Measurements from ENCODE around the gene ALLC.

The ALLC gene

DNA sequence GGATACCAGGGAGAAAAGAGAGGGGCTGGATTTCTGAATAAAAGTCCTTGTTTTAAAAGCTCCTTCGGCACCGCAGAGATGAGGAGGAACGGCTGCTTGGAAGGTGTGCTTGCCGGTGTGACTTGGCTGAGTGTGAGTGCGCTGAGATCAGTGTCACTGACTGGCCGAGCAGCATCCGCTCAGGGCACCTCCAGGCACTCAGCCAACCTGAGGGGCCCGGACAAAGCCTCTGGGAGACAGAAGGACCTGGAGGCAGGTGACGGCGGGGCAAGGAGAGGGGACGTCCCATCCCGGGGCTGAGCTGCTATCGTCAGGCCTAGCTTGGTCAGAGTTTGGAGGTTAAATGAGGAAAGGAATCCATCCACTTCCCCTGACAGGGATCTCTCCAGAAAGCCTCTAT is 16.8 kb upstream of the ALLC start:
- no peak for DNase-seq (ENCODE audit: low spot score)
- CTCF ChIA-PET: interaction anchor here (0.6 kb wide), 1 partner anchor 9 kb away, joined by 3 read pairs; no protein-coding TSS in a partner anchor
- POLR2A ChIA-PET (ENCODE audit: low non-redundant PET): no interaction called here
- TF ChIP-seq, protein P1, sequence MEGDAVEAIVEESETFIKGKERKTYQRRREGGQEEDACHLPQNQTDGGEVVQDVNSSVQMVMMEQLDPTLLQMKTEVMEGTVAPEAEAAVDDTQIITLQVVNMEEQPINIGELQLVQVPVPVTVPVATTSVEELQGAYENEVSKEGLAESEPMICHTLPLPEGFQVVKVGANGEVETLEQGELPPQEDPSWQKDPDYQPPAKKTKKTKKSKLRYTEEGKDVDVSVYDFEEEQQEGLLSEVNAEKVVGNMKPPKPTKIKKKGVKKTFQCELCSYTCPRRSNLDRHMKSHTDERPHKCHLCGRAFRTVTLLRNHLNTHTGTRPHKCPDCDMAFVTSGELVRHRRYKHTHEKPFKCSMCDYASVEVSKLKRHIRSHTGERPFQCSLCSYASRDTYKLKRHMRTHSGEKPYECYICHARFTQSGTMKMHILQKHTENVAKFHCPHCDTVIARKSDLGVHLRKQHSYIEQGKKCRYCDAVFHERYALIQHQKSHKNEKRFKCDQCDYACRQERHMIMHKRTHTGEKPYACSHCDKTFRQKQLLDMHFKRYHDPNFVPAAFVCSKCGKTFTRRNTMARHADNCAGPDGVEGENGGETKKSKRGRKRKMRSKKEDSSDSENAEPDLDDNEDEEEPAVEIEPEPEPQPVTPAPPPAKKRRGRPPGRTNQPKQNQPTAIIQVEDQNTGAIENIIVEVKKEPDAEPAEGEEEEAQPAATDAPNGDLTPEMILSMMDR (conservative IDR thresholded peaks at IDR 0.05; ENCODE audit: low read depth): no peak
- H3K27ac ChIP-seq: no peak overlapping the region

DNA sequence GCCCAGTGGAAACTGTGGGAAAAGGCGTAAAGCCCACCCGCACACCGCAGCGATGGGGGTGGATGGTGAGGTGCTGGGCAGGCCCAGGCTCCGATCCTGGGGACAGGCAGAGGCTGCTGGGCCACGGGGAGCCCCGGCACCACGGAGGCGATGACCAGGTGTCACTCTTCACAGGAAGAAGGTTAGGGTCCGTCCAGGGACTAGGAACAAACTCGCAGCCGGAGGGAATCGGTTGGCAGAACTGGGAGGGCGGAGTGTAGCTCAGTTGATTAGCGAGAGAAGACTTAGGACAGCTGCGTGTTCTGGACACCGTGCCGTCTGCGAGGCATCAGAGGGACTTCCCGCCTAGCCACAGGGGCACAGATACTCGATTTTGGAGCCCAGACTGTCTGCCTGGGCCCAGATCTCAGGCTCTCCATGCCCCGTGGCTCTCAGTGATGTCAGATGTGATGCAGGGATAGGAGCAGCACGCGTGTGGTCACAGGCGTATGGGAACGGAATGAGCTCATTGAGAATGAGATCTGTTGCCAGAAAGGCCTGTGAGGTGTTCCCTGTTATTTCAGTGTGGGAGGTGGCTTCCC is 16.1 kb upstream of the ALLC start:
- CTCF ChIA-PET: interaction anchor here (0.6 to 1.2 kb wide), 3 partner anchors 8 to 16 kb away, joined by 3 read pairs; no protein-coding TSS in a partner anchor
- DNase-seq (ENCODE audit: low spot score): no peak
- TF ChIP-seq, protein P1 (conservative IDR thresholded peaks at IDR 0.05; ENCODE audit: low read depth): no peak
- no peak overlapping the region for H3K27ac ChIP-seq
- POLR2A ChIA-PET (ENCODE audit: low non-redundant PET): no interaction called here

DNA sequence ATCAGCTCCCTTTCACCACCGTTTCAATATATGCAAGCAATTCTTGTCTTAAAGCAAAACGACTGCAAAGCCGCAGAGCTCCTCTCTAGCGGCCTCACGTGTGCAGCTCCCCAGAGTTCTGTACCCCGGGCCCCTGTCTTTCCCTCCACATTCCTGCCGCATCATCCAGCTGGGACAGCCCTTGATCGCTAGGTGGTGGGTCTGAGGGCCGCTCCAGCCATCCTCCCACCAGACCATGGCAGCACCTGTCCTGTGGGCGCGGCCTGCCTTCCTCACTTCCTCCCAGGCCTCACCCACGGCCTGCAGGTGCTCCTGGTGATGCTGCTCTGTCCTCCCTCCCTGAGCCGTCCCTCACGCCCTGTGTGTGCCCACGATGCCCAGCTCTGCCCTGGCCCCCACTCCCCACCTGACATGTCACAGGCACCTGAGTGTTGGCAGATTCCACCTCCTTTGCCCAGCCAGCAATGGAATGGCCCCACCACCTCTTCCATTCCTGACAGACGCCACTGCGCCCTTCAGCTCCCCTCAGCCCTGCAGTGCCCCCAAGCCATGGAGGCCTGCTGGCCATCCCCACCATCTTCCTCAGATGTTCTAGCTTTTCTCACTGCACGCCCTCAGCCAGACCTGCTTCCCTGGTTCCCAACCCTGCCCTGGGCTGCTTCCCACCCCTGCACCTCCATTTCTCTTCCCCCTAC is 15.3 kb upstream of the ALLC start:
- no peak for DNase-seq (ENCODE audit: low spot score)
- TF ChIP-seq, protein P1 (conservative IDR thresholded peaks at IDR 0.05; ENCODE audit: low read depth): no peak
- no peak overlapping the region for H3K27ac ChIP-seq
- POLR2A ChIA-PET (ENCODE audit: low non-redundant PET): no interaction called here
- CTCF ChIA-PET: interaction anchor here (0.8 to 1.2 kb wide), 2 partner anchors 8 to 16 kb away, joined by 3 read pairs; no protein-coding TSS in a partner anchor

DNA sequence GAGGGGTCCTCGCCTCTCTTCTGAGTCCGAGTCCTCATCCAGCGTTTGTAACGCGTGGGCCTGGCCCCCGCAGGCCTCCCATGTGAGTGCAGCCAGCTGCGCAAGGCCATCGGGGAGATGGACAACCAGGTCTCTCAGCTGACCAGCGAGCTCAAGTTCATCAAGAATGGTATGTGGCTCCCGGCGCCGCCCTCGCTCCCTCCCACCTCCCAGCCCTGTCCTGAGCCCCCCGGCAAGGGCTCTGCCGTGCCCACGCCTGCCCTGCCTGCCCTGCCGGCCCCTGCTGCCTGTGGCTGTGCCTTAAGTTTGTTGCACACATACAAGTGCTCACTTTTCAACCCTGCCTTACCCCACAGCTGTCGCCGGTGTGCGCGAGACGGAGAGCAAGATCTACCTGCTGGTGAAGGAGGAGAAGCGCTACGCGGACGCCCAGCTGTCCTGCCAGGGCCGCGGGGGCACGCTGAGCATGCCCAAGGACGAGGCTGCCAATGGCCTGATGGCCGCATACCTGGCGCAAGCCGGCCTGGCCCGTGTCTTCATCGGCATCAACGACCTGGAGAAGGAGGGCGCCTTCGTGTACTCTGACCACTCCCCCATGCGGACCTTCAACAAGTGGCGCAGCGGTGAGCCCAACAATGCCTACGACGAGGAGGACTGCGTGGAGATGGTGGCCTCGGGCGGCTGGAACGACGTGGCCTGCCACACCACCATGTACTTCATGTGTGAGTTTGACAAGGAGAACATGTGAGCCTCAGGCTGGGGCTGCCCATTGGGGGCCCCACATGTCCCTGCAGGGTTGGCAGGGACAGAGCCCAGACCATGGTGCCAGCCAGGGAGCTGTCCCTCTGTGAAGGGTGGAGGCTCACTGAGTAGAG is 14.4 kb upstream of the ALLC start:
- no peak overlapping the region for H3K27ac ChIP-seq
- TF ChIP-seq, protein P1 (conservative IDR thresholded peaks at IDR 0.05; ENCODE audit: low read depth): no peak
- CTCF ChIA-PET: interaction anchor here (0.6 to 1.2 kb wide), 3 partner anchors 7 to 147 kb away, joined by 3 to 4 read pairs (median 3); no protein-coding TSS in a partner anchor
- no peak for DNase-seq (ENCODE audit: low spot score)
- POLR2A ChIA-PET (ENCODE audit: low non-redundant PET): no interaction called here

DNA sequence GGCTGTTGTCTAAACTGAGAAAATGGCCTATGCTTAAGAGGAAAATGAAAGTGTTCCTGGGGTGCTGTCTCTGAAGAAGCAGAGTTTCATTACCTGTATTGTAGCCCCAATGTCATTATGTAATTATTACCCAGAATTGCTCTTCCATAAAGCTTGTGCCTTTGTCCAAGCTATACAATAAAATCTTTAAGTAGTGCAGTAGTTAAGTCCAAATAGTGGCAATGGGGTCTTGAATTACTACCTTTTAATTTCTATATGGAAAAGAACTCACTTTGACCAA is 13.8 kb upstream of the ALLC start:
- TF ChIP-seq, protein P1 (conservative IDR thresholded peaks at IDR 0.05; ENCODE audit: low read depth): no peak
- ChIA-PET POLR2A (ENCODE audit: low non-redundant PET) (no interaction called here), CTCF (interaction anchor here (0.6 kb wide), 3 partner anchors 11 to 147 kb away, joined by 3 to 4 read pairs (median 3); no protein-coding TSS in a partner anchor)
- no peak for DNase-seq (ENCODE audit: low spot score)
- H3K27ac ChIP-seq: no peak overlapping the region

DNA sequence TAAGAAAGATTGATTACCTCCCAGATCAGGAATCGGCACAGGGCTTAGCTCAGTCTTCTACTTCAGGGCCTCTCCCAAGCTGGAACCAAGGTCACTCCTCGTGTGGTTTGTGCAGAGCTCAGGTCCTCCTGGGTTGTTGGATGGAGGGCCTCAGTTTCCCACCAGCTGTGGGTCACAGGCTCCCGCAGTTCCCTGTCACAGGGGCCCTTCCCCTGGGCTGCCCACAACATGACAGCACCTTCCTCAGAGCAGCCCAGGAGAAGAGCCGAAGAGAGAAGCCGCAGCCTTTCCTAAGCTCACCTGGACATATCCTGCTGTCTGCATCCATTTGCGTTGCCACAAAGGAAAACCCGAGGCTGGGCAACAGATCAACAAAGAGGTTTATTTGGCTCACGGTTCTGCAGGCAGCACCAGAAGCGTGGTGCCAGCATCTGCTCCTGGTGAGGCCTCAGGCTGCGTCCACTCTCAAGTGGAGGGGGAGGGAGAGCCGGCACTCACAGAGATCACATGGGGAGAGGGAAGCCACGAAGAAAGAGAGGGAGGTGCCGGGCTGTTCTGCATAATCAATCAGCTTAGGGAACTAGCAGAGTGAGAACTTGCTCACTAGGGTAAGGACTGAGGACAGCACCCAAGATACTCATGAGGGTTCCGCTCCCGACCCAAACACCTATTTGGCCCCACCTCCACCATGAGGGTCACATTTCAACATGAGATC is 13.0 kb upstream of the ALLC start:
- no peak overlapping the region for H3K27ac ChIP-seq
- TF ChIP-seq, protein P1 (conservative IDR thresholded peaks at IDR 0.05; ENCODE audit: low read depth): no peak
- DNase-seq (ENCODE audit: low spot score): no peak
- CTCF ChIA-PET: interaction anchor here (0.6 kb wide), 1 partner anchor 11 kb away, joined by 3 read pairs; no protein-coding TSS in a partner anchor
- POLR2A ChIA-PET (ENCODE audit: low non-redundant PET): no interaction called here
